Vein endothelial cell (primary cell): ENCODE data around the gene PRX. TPM values are rescaled to one million over a fixed set of nuclear protein-coding genes. Genes with fewer than 3 reads are reported as not detected.

Experiments used
- small RNA-seq: library from RNA; depleted of rRNA; stranded (forward); fragments of <200 nt; gene quantifications from one replicate; pipeline ENCODE3, GENCODE V24; 2012
- total RNA-seq: library from RNA; depleted of rRNA; stranded (reverse); fragments of >200 nt; gene quantifications from 2 replicates; pipeline ENCODE4 v1.2.3, GENCODE V29; 2012

PRX gene
- 1.2 and 1.3 TPM in 2 replicates for total RNA-seq

GRCh38 chr19:40413291-40413845 lies at the start of gene PRX:
TSS of gene PRX (minus strand) at chr19:40413378. CDS start at chr19:40407932, 5,446 bp downstream.

GRCh38 chr19:40444000-40444824 lies 31.0 kb upstream of the PRX start, which contains the start of gene SERTAD3:
TSS of gene SERTAD3 (minus strand) at chr19:40444335. CDS start at chr19:40442080, 2,255 bp downstream.

GRCh38 chr19:40425450-40426287 lies 12.5 kb upstream of the PRX start, which contains the start of gene SERTAD1:
TSS of gene SERTAD1 (minus strand) at chr19:40425992. CDS start at chr19:40423546, 2,446 bp downstream.

GRCh38 chr19:40390084-40390742 lies 23.0 kb downstream of the PRX start, which contains the start of gene HIPK4:
TSS of gene HIPK4 (minus strand) at chr19:40390181. CDS start at chr19:40389902, 279 bp downstream.

GRCh38 chr19:40348125-40348913 lies 64.9 kb downstream of the PRX start, which contains the start of the genes C19orf47 and PLD3:
TSS of gene C19orf47 (minus strand) at chr19:40348397. CDS start at chr19:40341857, 6,540 bp downstream.
TSS of gene PLD3 (plus strand) at chr19:40348695. CDS start at chr19:40366484, 17,789 bp downstream.

Small RNA genes lying within 50 kb of the gene (small RNA-seq; reads per million reads assigned to genes)
- gene MIR6796 (not detected), gene RF00017 (not detected)

Other genes starting within 250 kb of the PRX start
- 8.5 and 8.7 TPM in 2 replicates for gene MAP3K10, start 222.0 kb downstream of the PRX start, total RNA-seq
- gene TTC9B, start 195.0 kb downstream of the PRX start, total RNA-seq: not detected in 2 replicates
- gene CCNP, start 186.7 kb downstream of the PRX start, total RNA-seq: under 0.01 TPM in 1 of 2 replicates, not detected in the other
- 40.0 and 45.1 TPM in 2 replicates for gene AKT2, start 128.0 kb downstream of the PRX start, total RNA-seq
- 7.3 and 7.8 TPM in 2 replicates for gene C19orf47, start 65.0 kb downstream of the PRX start, total RNA-seq
- gene PLD3, start 64.7 kb downstream of the PRX start, total RNA-seq: 202 and 270 TPM in 2 replicates
- under 0.01 and 0.10 TPM in 2 replicates for gene HIPK4, start 23.2 kb downstream of the PRX start, total RNA-seq
- 11.4 and 16.3 TPM in 2 replicates for gene SERTAD1, start 12.6 kb upstream of the PRX start, total RNA-seq
- gene SERTAD3, start 31.0 kb upstream of the PRX start, total RNA-seq: 28.3 and 34.3 TPM in 2 replicates
- gene BLVRB, start 52.4 kb upstream of the PRX start, total RNA-seq: 41.4 and 51.0 TPM in 2 replicates
- not detected in 2 replicates for gene SPTBN4, start 53.6 kb upstream of the PRX start, total RNA-seq
- gene SHKBP1, start 163.5 kb upstream of the PRX start, total RNA-seq: 20.2 and 29.7 TPM in 2 replicates
- gene LTBP4, start 188.0 kb upstream of the PRX start, total RNA-seq: 5.3 and 33.6 TPM in 2 replicates